H1 (cell line): Measurements from ENCODE around the gene CDCA7L. TPM values are rescaled to one million over a fixed set of nuclear protein-coding genes. Genes with fewer than 3 reads are reported as not detected.

Source experiments
- CTCF ChIA-PET: fragments of 300-600 bp; sonication (Branson Sonifier 250); formaldehyde crosslinking; loops from one replicate; lab custom pipeline; 2021; ENCODE audit not compliant: partially characterized antibody; lab: Charles Lee
- POLR2A ChIA-PET: fragments of 300-600 bp; sonication (Branson Sonifier 250); formaldehyde crosslinking; loops from one replicate; lab custom pipeline; 2021; ENCODE audit warnings: inconsistent platforms; ENCODE audit not compliant: partially characterized antibody; lab: Charles Lee
- DNase-seq, 2 experiments: peaks; one replicate each; pipeline versions ENCODE4 v3.0.0 to v3.0.0-alpha.2; 2010 to 2022; ENCODE audit warnings: low spot score in 2 of 2, low read depth in 1 of 2, mixed read lengths in 1 of 2
- FAIRE-seq: peaks from 2 replicates; lab custom pipeline; 2011; peaks lifted over from hg19 to GRCh38; lab: Jason Lieb, UNC
- H2AFZ ChIP-seq: 2 replicates; pipeline ENCODE4 v1.8.1; 2012; ENCODE audit warnings: low read length, inconsistent platforms
- H2AK5ac ChIP-seq: 2 replicates; pipeline ENCODE4 v1.6.1; 2013; ENCODE audit warnings: low read depth, low read length
- H2BK120ac ChIP-seq: replicated peaks from 2 replicates; pipeline ENCODE3; 2013; ENCODE audit warnings: low read depth, low read length, inconsistent platforms
- H2BK12ac ChIP-seq: 2 replicates; pipeline ENCODE4 v1.6.1; 2013; ENCODE audit warnings: low read depth, low read length
- H2BK15ac ChIP-seq: 2 replicates; pipeline ENCODE4 v1.6.1; 2013; ENCODE audit warnings: low read length
- H2BK20ac ChIP-seq: 2 replicates; pipeline ENCODE4 v1.6.1; 2013; ENCODE audit warnings: low read length
- H2BK5ac ChIP-seq: 2 replicates; pipeline ENCODE4 v1.6.1; 2013; ENCODE audit warnings: low read depth, low read length
- H3K14ac ChIP-seq: 2 replicates; pipeline ENCODE4 v1.6.1; 2013; ENCODE audit warnings: inconsistent platforms; ENCODE audit not compliant: insufficient read length
- H3K18ac ChIP-seq: 2 replicates; pipeline ENCODE4 v1.6.1; 2013; ENCODE audit warnings: low read length; ENCODE audit errors: extremely low read depth
- H3K23ac ChIP-seq: 2 replicates; pipeline ENCODE4 v1.6.1; 2013; ENCODE audit warnings: inconsistent platforms; ENCODE audit not compliant: insufficient read length
- H3K23me2 ChIP-seq: 2 replicates; pipeline ENCODE4 v1.6.1; 2013; ENCODE audit warnings: low read depth, low read length
- H3K27ac ChIP-seq: 2 replicates; pipeline ENCODE4 v1.6.1; 2011; ENCODE audit warnings: low read depth, low read length, inconsistent platforms
- H3K27me3 ChIP-seq, 4 experiments: replicated peaks in 1 of 4; 1 replicate in 1 of 4; 2 replicates in 3 of 4; pipeline versions ENCODE4 v1.6.1 to v1.8.1; 2011 to 2013; ENCODE audit warnings: low read length in 3 of 4, mild to moderate bottlenecking in 3 of 4, inconsistent platforms in 2 of 4, mixed read lengths in 2 of 4, moderate library complexity in 1 of 4; ENCODE audit not compliant: control insufficient read depth in 3 of 4, insufficient read depth in 3 of 4; ENCODE audit errors: extremely low read depth in 1 of 4
- H3K36me3 ChIP-seq, 4 experiments: 2 replicates each; pipeline versions ENCODE4 v1.6.1 to v1.8.1; 2011 to 2013; ENCODE audit warnings: mild to moderate bottlenecking in 4 of 4, low read length in 3 of 4, moderate library complexity in 2 of 4, control low read depth in 1 of 4, inconsistent platforms in 1 of 4; ENCODE audit not compliant: insufficient read depth in 4 of 4, control insufficient read depth in 2 of 4
- H3K4ac ChIP-seq: replicated peaks from 2 replicates; pipeline ENCODE3; 2013; ENCODE audit warnings: low read length, low read depth, mixed read lengths, inconsistent platforms; ENCODE audit not compliant: insufficient read length
- H3K4me1 ChIP-seq, 4 experiments: replicated peaks in 1 of 4; 1 replicate in 1 of 4; 2 replicates in 3 of 4; pipeline versions ENCODE4 v1.6.1 to v1.8.1; 2011 to 2013; ENCODE audit warnings: low read length in 3 of 4, inconsistent platforms in 2 of 4, mixed read lengths in 1 of 4; ENCODE audit not compliant: insufficient read depth in 4 of 4, control insufficient read depth in 3 of 4
- H3K4me2 ChIP-seq, 2 experiments: 2 replicates each; pipeline versions ENCODE4 v1.6.1 to v1.8.1; 2011 to 2013; ENCODE audit warnings: low read depth in 2 of 2, low read length in 2 of 2, control low read depth in 1 of 2, inconsistent platforms in 1 of 2, mild to moderate bottlenecking in 1 of 2; ENCODE audit not compliant: insufficient read depth in 1 of 2
- H3K4me3 ChIP-seq, 4 experiments: fragments of 200-600, 300-600 bp in 1 of 4; sonication (generic), shearing (Covaris generic), sonication (Bioruptor Twin) in 1 of 4; 2 replicates each; pipeline versions ENCODE4 v1.5.1 to v1.8.1; 2011 to 2016; ENCODE audit warnings: low read length in 4 of 4, low read depth in 3 of 4, control low read depth in 2 of 4, inconsistent platforms in 2 of 4, mild to moderate bottlenecking in 2 of 4, mixed read lengths in 1 of 4, moderate library complexity in 1 of 4; ENCODE audit not compliant: insufficient read depth in 2 of 4; ENCODE audit errors: extremely low read depth in 1 of 4
- H3K56ac ChIP-seq: replicated peaks from 2 replicates; pipeline ENCODE3; 2013; ENCODE audit warnings: low read depth, mild to moderate bottlenecking, mixed read lengths, low read length, inconsistent platforms; ENCODE audit not compliant: insufficient read length
- H3K79me1 ChIP-seq: 2 replicates; pipeline ENCODE4 v1.6.1; 2013; ENCODE audit warnings: low read depth, low read length, control low read depth
- H3K79me2 ChIP-seq, 2 experiments: 2 replicates each; pipeline versions ENCODE4 v1.6.1 to v1.8.1; 2012 to 2013; ENCODE audit warnings: low read length in 2 of 2, mild to moderate bottlenecking in 2 of 2, inconsistent platforms in 1 of 2; ENCODE audit not compliant: insufficient read depth in 2 of 2, control insufficient read depth in 1 of 2
- H3K9ac ChIP-seq, 4 experiments: replicated peaks in 1 of 4; 1 replicate in 1 of 4; 2 replicates in 3 of 4; pipeline versions ENCODE4 v1.6.1 to v1.8.1; 2011 to 2013; ENCODE audit warnings: low read depth in 3 of 4, low read length in 3 of 4, control low read depth in 2 of 4, mild to moderate bottlenecking in 2 of 4, moderate library complexity in 2 of 4, inconsistent platforms in 1 of 4; ENCODE audit errors: extremely low read depth in 1 of 4
- H3K9me3 ChIP-seq, 2 experiments: 2 replicates each; pipeline versions ENCODE4 v1.6.1 to v1.8.1; 2012 to 2013; ENCODE audit warnings: mild to moderate bottlenecking in 2 of 2, moderate library complexity in 2 of 2, control low read depth in 1 of 2, inconsistent platforms in 1 of 2, low read depth in 1 of 2, low read length in 1 of 2, mixed read lengths in 1 of 2; ENCODE audit not compliant: insufficient read depth in 2 of 2
- H4K20me1 ChIP-seq, 2 experiments: replicated peaks in 1 of 2; 2 replicates each; pipeline versions ENCODE3 to v1.8.1; 2011 to 2013; ENCODE audit warnings: inconsistent platforms in 2 of 2, low read length in 2 of 2, mild to moderate bottlenecking in 1 of 2; ENCODE audit not compliant: insufficient read depth in 2 of 2, control insufficient read depth in 1 of 2
- H4K5ac ChIP-seq: 2 replicates; pipeline ENCODE4 v1.6.1; 2013; ENCODE audit warnings: low read length, low read depth, mixed read lengths, inconsistent platforms; ENCODE audit not compliant: insufficient read length
- H4K8ac ChIP-seq: 2 replicates; pipeline ENCODE4 v1.8.0; 2013; ENCODE audit warnings: mild to moderate bottlenecking, moderate library complexity, low read length, inconsistent platforms; ENCODE audit not compliant: insufficient read depth; ENCODE audit errors: extremely low read depth
- H4K91ac ChIP-seq: replicated peaks from 2 replicates; pipeline ENCODE3; 2013; ENCODE audit warnings: low read length, mixed read lengths, inconsistent platforms; ENCODE audit not compliant: insufficient read length
- ATF2 ChIP-seq: IDR thresholded peaks from 2 replicates; pipeline ENCODE4 v1.6.1; 2012; ENCODE audit warnings: low read length, inconsistent platforms
- CBX8 ChIP-seq: fragments of 300-800, 300-1000 bp; sonication (generic); IDR thresholded peaks from 2 replicates; pipeline ENCODE4 v1.7.1; 2016; ENCODE audit warnings: low read depth, low read length, borderline replicate concordance
- CREB1 ChIP-seq: IDR thresholded peaks from 2 replicates; pipeline ENCODE4 v1.6.1; 2012; ENCODE audit warnings: inconsistent platforms
- GTF2F1 ChIP-seq: IDR thresholded peaks from 2 replicates; pipeline ENCODE4 v1.6.1; 2012; ENCODE audit warnings: low read depth, low read length, improper control_type of control experiment, borderline replicate concordance
- KDM1A ChIP-seq: fragments of 200-600, 300-600 bp; sonication (generic); IDR thresholded peaks from 2 replicates; pipeline ENCODE4 v1.7.1; 2016; ENCODE audit warnings: mild to moderate bottlenecking, low read length, borderline replicate concordance
- KDM5A ChIP-seq: fragments of 200-600 bp; IDR thresholded peaks from 2 replicates; pipeline ENCODE4 v1.7.1; 2012; ENCODE audit warnings: mild to moderate bottlenecking, low read length, inconsistent platforms, mixed read lengths
- RFX5 ChIP-seq: IDR thresholded peaks from 2 replicates; pipeline ENCODE4 v1.6.1; 2011; ENCODE audit warnings: low read depth, low read length, improper control_type of control experiment, borderline replicate concordance
- SP1 ChIP-seq: IDR thresholded peaks from 2 replicates; pipeline ENCODE4 v1.6.1; 2011; ENCODE audit warnings: low read depth, low read length
- SRF ChIP-seq: IDR thresholded peaks from 2 replicates; pipeline ENCODE4 v1.6.1; 2011; ENCODE audit warnings: mild to moderate bottlenecking, low read depth, low read length, moderate library complexity
- SUZ12 ChIP-seq: fragments of 200-600 bp; sonication (generic); IDR thresholded peaks from 2 replicates; pipeline ENCODE4 v1.6.1; 2012; ENCODE audit warnings: mild to moderate bottlenecking, inconsistent platforms, low read length, moderate library complexity, mixed read lengths
- TAF7 ChIP-seq: optimal IDR thresholded peaks from 2 replicates; pipeline ENCODE3; 2011; ENCODE audit warnings: low read depth, mild to moderate bottlenecking, inconsistent platforms, low read length, moderate library complexity, borderline replicate concordance
- USF2 ChIP-seq: IDR thresholded peaks from 2 replicates; pipeline ENCODE4 v1.6.1; 2011; ENCODE audit warnings: low read length, improper control_type of control experiment
- WGBS, 2 experiments: shearing (Covaris generic) in 1 of 2; methylation state at CpG; one replicate each; pipeline versions ENCODE4 v1.1.6 to v1.1.7; 2013 to 2015; ENCODE audit warnings: low lambda C conversion rate in 2 of 2, mixed read lengths in 2 of 2, inconsistent platforms in 1 of 2, low coverage in 1 of 2, missing lambda C conversion rate in 1 of 2; ENCODE audit not compliant: insufficient replicate concordance in 2 of 2, insufficient coverage in 1 of 2, insufficient read length in 1 of 2; ENCODE audit errors: extremely low coverage in 1 of 2, missing lambda C conversion rate in 1 of 2; 5-methylcytosine and 5-hydroxymethylcytosine counted together
- polyA plus RNA-seq, 7 experiments: library from polyadenylated mRNA; depleted of rRNA in 3 of 7; stranded (reverse) in 5 of 7; unstranded in 2 of 7; fragments of >200 nt in 5 of 7; fragments of 200-250 nt in 2 of 7; gene quantifications; 1 replicate in 5 of 7; 2 replicates in 1 of 7; 4 replicates in 1 of 7; pipeline versions ENCODE4 v1.2.1 to v1.2.3, GENCODE V29; 2011 to 2013; ENCODE audit warnings: missing spikeins in 2 of 7, mixed read lengths in 2 of 7
- total RNA-seq: library from RNA; stranded (reverse); fragmentation: NEBNext Ultra II Directional; extraction: Animal tissue kit (Norgen Biotek cat#: 25700); gene quantifications from 2 replicates; pipeline ENCODE4 v1.2.1, GENCODE V29; 2021

Gene CDCA7L
- total and polyA plus RNA-seq, 2 of the 8 experiments (the other 6 are each of a cell fraction or from before 2014, with no cell fraction given) = 93.8 to 168 TPM

- no peak overlapping the region for H3K56ac ChIP-seq
- H3K18ac ChIP-seq = no peak overlapping the region
- no peaks in the 10 kb centered on the region for H3K79me1 ChIP-seq
- H3K14ac ChIP-seq = no peak overlapping the region
- H2BK5ac ChIP-seq = no peak overlapping the region
- H3K4ac ChIP-seq = no peak overlapping the region
- no peak overlapping the region for H4K91ac ChIP-seq
- CTCF ChIA-PET = no interaction called here
- no peaks in the 10 kb centered on the region for H3K36me3 ChIP-seq
- no peaks in the 10 kb centered on the region for H4K20me1 ChIP-seq
- DNase-seq (no peak), FAIRE-seq (no peak)
- H3K27me3 ChIP-seq = no peaks in the 10 kb centered on the region
- H3K4me3 ChIP-seq = no peak overlapping the region
- no peaks in the 10 kb centered on the region for H3K79me2 ChIP-seq
- H3K23me2 ChIP-seq = no peaks in the 10 kb centered on the region
- H4K8ac ChIP-seq = no peak overlapping the region
- no peak overlapping the region for H2BK120ac ChIP-seq
- POLR2A ChIA-PET = no interaction called here
- H3K23ac ChIP-seq = no peak overlapping the region
- no peak overlapping the region for H2BK15ac ChIP-seq
- no peak overlapping the region for H2AK5ac ChIP-seq
- H3K9me3 ChIP-seq = no peaks in the 10 kb centered on the region
- no peak overlapping the region for H2BK12ac ChIP-seq
- no peak overlapping the region for H2AFZ ChIP-seq
- no peak overlapping the region for H4K5ac ChIP-seq
- H3K27ac ChIP-seq = no peak overlapping the region
- no peaks in the 10 kb centered on the region for H3K4me1 ChIP-seq
- no peak overlapping the region for H3K4me2 ChIP-seq
- H2BK20ac ChIP-seq = no peak overlapping the region
- 80% methylated on average over 2 of the region's 2 CpGs; no CpG with 5 or more reads in 1 of the 2 experiments for WGBS, 2 experiments
- H3K9ac ChIP-seq = no peak overlapping the region
- TF ChIP-seq CREB1 (no peak), KDM5A (no peak), SUZ12 (no peak), CBX8 (no peak), USF2 (no peak), ATF2 (no peak), RFX5 (no peak), GTF2F1 (no peak), SRF (no peak), SP1 (no peak), TAF7 (no peak), KDM1A (no peak)
Observed at GRCh38 chr7:21981524-21981923, 35.8 kb upstream of the CDCA7L start.
